HCT116 (cell line): ENCODE measurements around the gene PPP6R3. TPM values are rescaled to one million over a fixed set of nuclear protein-coding genes. Genes with fewer than 3 reads are reported as not detected.

Experiments
- ATAC-seq: fragments of 200-7000 bp; cut with Tn5 transposase; 2 replicates; pipeline ENCODE4 v1.9.1; 2020; ENCODE audit warnings: mild to moderate bottlenecking, moderate library complexity
- BruUV-seq: library from RNA; stranded (reverse); fragments of 400-500 nt; replicated peaks from 2 replicates; lab custom pipeline; 2021; lab: Mats Ljungman, UMichigan
- CTCF ChIA-PET: fragments of 300-600 bp; sonication (Branson Sonifier 250); formaldehyde crosslinking; loops from one replicate; lab custom pipeline; 2021; ENCODE audit warnings: antibody characterized with exemption; lab: Charles Lee
- POLR2A ChIA-PET: fragments of 300-600, 350-600 bp; sonication (Branson Sonifier 250); formaldehyde crosslinking; loops from one replicate; lab custom pipeline; 2021; ENCODE audit warnings: antibody characterized with exemption; lab: Charles Lee
- RAD21 ChIA-PET, 2 experiments: fragments of 300-600 bp; sonication (Branson Sonifier 250); formaldehyde crosslinking; loops; one replicate each; lab custom pipeline; 2023; ENCODE audit warnings: low total read pairs in 2 of 2; ENCODE audit not compliant: uncharacterized antibody in 2 of 2, unreplicated experiment in 2 of 2, low non-redundant PET in 1 of 2; lab: Charles Lee
- DNase-seq: peaks from one replicate; pipeline ENCODE4 v3.0.0-alpha.2; 2010; ENCODE audit warnings: low read depth, low spot score
- H2AFZ ChIP-seq: fragments of 200-600 bp; shearing (Covaris generic), sonication (generic); 2 replicates; pipeline ENCODE4 v1.6.1; 2017; ENCODE audit warnings: low read depth, mixed run types, mixed read lengths, antibody characterized with exemption, low read length; ENCODE audit not compliant: poor library complexity, severe bottlenecking
- H3K27ac ChIP-seq: 2 replicates; pipeline ENCODE4 v1.5.1; 2012; ENCODE audit warnings: low read depth, low read length
- H3K27me3 ChIP-seq: fragments of 200-600 bp; sonication (generic); 2 replicates; pipeline ENCODE4 v1.6.1; 2016; ENCODE audit warnings: mixed run types, low read length, mixed read lengths; ENCODE audit not compliant: insufficient read depth
- H3K36me3 ChIP-seq, 2 experiments: fragments of 200-500 bp in 1 of 2; fragments of 200-600 bp in 1 of 2; sonication (Bioruptor generic) in 1 of 2; sonication (generic) in 1 of 2; 2 replicates each; pipeline versions ENCODE4 v1.5.1 to v1.6.1; 2014 to 2016; ENCODE audit warnings: low read length in 2 of 2, inconsistent platforms in 1 of 2, mixed read lengths in 1 of 2, mixed run types in 1 of 2; ENCODE audit not compliant: insufficient read depth in 2 of 2, control insufficient read depth in 1 of 2
- H3K4me1 ChIP-seq, 2 experiments: fragments of 200-600 bp in 1 of 2; sonication (generic) in 1 of 2; 2 replicates each; pipeline versions ENCODE4 v1.5.1 to v1.6.1; 2012 to 2017; ENCODE audit warnings: low read length in 2 of 2, inconsistent platforms in 1 of 2, mild to moderate bottlenecking in 1 of 2, mixed read lengths in 1 of 2, mixed run types in 1 of 2, moderate library complexity in 1 of 2; ENCODE audit not compliant: insufficient read depth in 2 of 2, control insufficient read depth in 1 of 2
- H3K4me2 ChIP-seq: fragments of 200-600 bp; sonication (generic); 2 replicates; pipeline ENCODE4 v1.6.1; 2017; ENCODE audit warnings: mixed run types, low read length, mixed read lengths
- H3K4me3 ChIP-seq, 2 experiments: fragments of 200-600 bp in 1 of 2; sonication (generic) in 1 of 2; replicated peaks in 1 of 2; 2 replicates each; pipeline ENCODE4 v1.5.1; 2011 to 2016; ENCODE audit warnings: low read length in 2 of 2, control low read depth in 1 of 2, low read depth in 1 of 2, mild to moderate bottlenecking in 1 of 2, mixed read lengths in 1 of 2, mixed run types in 1 of 2
- H3K79me2 ChIP-seq: fragments of 200-600 bp; sonication (generic); 2 replicates; pipeline ENCODE4 v1.6.1; 2017; ENCODE audit warnings: mild to moderate bottlenecking, mixed run types, low read length, moderate library complexity, mixed read lengths; ENCODE audit not compliant: insufficient read depth
- H3K9ac ChIP-seq: fragments of 200-600 bp; sonication (generic); 2 replicates; pipeline ENCODE4 v1.6.1; 2016; ENCODE audit warnings: low read length, mixed read lengths
- H3K9me2 ChIP-seq: fragments of 200-600 bp; sonication (generic), shearing (Covaris generic); 2 replicates; pipeline ENCODE4 v1.6.1; 2017; ENCODE audit warnings: mixed run types, mild to moderate bottlenecking, moderate library complexity; ENCODE audit not compliant: insufficient read depth
- H3K9me3 ChIP-seq, 2 experiments: fragments of 200-500 bp in 1 of 2; fragments of 200-600 bp in 1 of 2; sonication (Bioruptor generic) in 1 of 2; sonication (generic) in 1 of 2; 2 replicates each; pipeline ENCODE4 v1.6.1; 2014 to 2017; ENCODE audit warnings: low read length in 2 of 2, mixed read lengths in 2 of 2, inconsistent platforms in 1 of 2, low read depth in 1 of 2, mild to moderate bottlenecking in 1 of 2, mixed run types in 1 of 2, moderate library complexity in 1 of 2; ENCODE audit not compliant: control insufficient read depth in 1 of 2, insufficient read depth in 1 of 2
- H4K20me1 ChIP-seq: fragments of 200-600 bp; sonication (generic), shearing (Covaris generic); 2 replicates; pipeline ENCODE4 v1.6.1; 2017; ENCODE audit warnings: mixed run types, mild to moderate bottlenecking, moderate library complexity; ENCODE audit not compliant: insufficient read depth
- CBX3 ChIP-seq: IDR thresholded peaks from 2 replicates; pipeline ENCODE4 v1.6.1; 2012; ENCODE audit warnings: low read depth
- EGR1 ChIP-seq: IDR thresholded peaks from 2 replicates; pipeline ENCODE4 v1.6.1; 2012; ENCODE audit warnings: low read depth
- EZH2 ChIP-seq: fragments of 200-600 bp; sonication (generic); IDR thresholded peaks from 2 replicates; pipeline ENCODE4 v1.6.1; 2017; ENCODE audit warnings: antibody characterized with exemption, mixed run types
- EZH2phosphoT487 ChIP-seq: fragments of 200-600 bp; IDR thresholded peaks from 2 replicates; pipeline ENCODE4 v1.6.1; 2018; ENCODE audit warnings: antibody characterized with exemption, borderline replicate concordance
- FOSL1 ChIP-seq: IDR thresholded peaks from 2 replicates; pipeline ENCODE4 v1.6.1; 2012; ENCODE audit warnings: low read depth
- SP1 ChIP-seq: IDR thresholded peaks from 2 replicates; pipeline ENCODE4 v1.6.1; 2012; ENCODE audit warnings: low read depth
- SRF ChIP-seq: IDR thresholded peaks from 2 replicates; pipeline ENCODE4 v1.6.1; 2012; ENCODE audit warnings: low read depth
- TCF7L2 ChIP-seq: IDR thresholded peaks from 2 replicates; pipeline ENCODE4 v1.7.0; 2011; ENCODE audit warnings: borderline replicate concordance, inconsistent platforms; ENCODE audit not compliant: insufficient read depth, insufficient read length; ENCODE audit errors: extremely low read depth
- YY1 ChIP-seq: IDR thresholded peaks from 2 replicates; pipeline ENCODE4 v1.6.1; 2011; ENCODE audit warnings: low read length, low read depth, moderate library complexity, mild to moderate bottlenecking; ENCODE audit not compliant: insufficient replicate concordance; ENCODE audit errors: extremely low read depth
- ZNF274 ChIP-seq: fragments of 200-500 bp; sonication (Bioruptor generic); IDR thresholded peaks from 2 replicates; pipeline ENCODE4 v1.6.1; 2014; ENCODE audit warnings: mild to moderate bottlenecking, low read depth, low read length, inconsistent platforms
- intact Hi-C: fragments of 100-400 bp; cut with micrococcal nuclease; formaldehyde crosslinking; loops from 2 replicates; pipeline ENCODE4 v1.10.0; 2022
- total RNA-seq: library from RNA; stranded (reverse); gene quantifications from one replicate; pipeline ENCODE4 v1.2.1, GENCODE V29; 2021; ENCODE audit not compliant: unreplicated experiment
- TF ChIP-seq, protein P1 (sequence below): IDR thresholded peaks from 2 replicates; pipeline ENCODE4 v1.6.1; 2012; ENCODE audit warnings: low read depth
- TF ChIP-seq, protein P2 (sequence below): IDR thresholded peaks from 2 replicates; pipeline ENCODE4 v1.6.1; 2011; ENCODE audit warnings: mild to moderate bottlenecking, low read length, moderate library complexity; ENCODE audit not compliant: insufficient replicate concordance; ENCODE audit errors: extremely low read depth
- TF ChIP-seq, protein P3 (sequence below): IDR thresholded peaks from 2 replicates; pipeline ENCODE4 v1.6.1; 2012

Gene PPP6R3
- total RNA-seq, 1 experiment from 2014 or later, result 113 TPM

DNA sequence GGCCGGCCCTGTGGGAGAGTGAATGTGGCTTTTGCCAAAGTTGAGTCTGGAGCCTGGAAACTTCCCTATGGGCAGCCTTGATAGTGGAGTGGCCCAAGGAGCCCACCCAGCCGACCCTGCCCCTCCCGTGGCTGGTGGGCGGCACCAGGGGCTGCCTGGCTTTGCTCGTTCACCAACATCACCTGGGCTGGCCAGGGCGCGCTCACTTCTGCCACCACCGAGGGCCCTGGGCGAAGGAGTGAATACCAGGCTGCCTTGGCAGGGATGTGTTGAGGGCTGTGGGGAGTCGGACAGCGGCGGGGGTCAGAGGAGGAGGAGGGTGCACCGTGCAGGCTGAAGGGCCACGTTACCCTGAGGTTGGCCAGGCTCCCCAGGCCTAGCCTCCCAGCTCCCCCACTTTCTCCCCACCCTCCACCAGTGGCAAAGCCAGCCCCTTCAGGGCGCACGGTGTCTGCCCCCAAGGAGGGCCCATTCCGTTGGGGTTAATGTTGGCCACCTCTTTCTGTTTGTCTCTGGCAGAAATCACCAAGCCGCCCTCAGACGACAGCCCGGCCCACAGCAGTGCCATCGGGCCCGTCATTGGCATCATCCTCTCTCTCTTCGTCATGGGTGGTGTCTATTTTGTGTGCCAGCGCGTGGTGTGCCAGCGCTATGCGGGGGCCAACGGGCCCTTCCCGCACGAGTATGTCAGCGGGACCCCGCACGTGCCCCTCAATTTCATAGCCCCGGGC, 22.5 kb upstream of the PPP6R3 start:
- ATAC-seq (no peak), DNase-seq (no peak)
- H4K20me1 ChIP-seq, result no peaks in the 10 kb centered on the region
- no peak overlapping the region for H3K4me2 ChIP-seq
- no peaks in the 10 kb centered on the region for H3K27me3 ChIP-seq
- H3K36me3 ChIP-seq, result peaks cover 3% of the 10 kb centered on the region in 2 experiments; a peak in 2 of 4 replicates
- BruUV-seq, result no TSS peak
- no peak overlapping the region for H3K4me3 ChIP-seq
- H3K79me2 ChIP-seq, result no peaks in the 10 kb centered on the region
- ChIA-PET POLR2A (no interaction called here), CTCF (interaction anchor here (0.6 kb wide), 1 partner anchor 180 kb away, joined by 3 read pairs; no protein-coding TSS in a partner anchor), RAD21 (no interaction called here)
- no peak overlapping the region for H3K27ac ChIP-seq
- peaks cover 0 to 15% of the 10 kb centered on the region in 2 experiments; a peak in 2 of 4 replicates for H3K4me1 ChIP-seq
- intact Hi-C loops, result no loop called here
- no peaks in the 10 kb centered on the region for H3K9me2 ChIP-seq
- H3K9ac ChIP-seq, result no peak overlapping the region
- no peak overlapping the region for H2AFZ ChIP-seq
- H3K9me3 ChIP-seq, result no peaks in the 10 kb centered on the region
- TF ChIP-seq EZH2phosphoT487 (no peak), FOSL1 (no peak), EGR1 (no peak), CBX3 (no peak), SP1 (no peak), YY1 (no peak), SRF (no peak), ZNF274 (no peak), TCF7L2 (no peak), EZH2 (no peak)
- TF ChIP-seq, protein P1, sequence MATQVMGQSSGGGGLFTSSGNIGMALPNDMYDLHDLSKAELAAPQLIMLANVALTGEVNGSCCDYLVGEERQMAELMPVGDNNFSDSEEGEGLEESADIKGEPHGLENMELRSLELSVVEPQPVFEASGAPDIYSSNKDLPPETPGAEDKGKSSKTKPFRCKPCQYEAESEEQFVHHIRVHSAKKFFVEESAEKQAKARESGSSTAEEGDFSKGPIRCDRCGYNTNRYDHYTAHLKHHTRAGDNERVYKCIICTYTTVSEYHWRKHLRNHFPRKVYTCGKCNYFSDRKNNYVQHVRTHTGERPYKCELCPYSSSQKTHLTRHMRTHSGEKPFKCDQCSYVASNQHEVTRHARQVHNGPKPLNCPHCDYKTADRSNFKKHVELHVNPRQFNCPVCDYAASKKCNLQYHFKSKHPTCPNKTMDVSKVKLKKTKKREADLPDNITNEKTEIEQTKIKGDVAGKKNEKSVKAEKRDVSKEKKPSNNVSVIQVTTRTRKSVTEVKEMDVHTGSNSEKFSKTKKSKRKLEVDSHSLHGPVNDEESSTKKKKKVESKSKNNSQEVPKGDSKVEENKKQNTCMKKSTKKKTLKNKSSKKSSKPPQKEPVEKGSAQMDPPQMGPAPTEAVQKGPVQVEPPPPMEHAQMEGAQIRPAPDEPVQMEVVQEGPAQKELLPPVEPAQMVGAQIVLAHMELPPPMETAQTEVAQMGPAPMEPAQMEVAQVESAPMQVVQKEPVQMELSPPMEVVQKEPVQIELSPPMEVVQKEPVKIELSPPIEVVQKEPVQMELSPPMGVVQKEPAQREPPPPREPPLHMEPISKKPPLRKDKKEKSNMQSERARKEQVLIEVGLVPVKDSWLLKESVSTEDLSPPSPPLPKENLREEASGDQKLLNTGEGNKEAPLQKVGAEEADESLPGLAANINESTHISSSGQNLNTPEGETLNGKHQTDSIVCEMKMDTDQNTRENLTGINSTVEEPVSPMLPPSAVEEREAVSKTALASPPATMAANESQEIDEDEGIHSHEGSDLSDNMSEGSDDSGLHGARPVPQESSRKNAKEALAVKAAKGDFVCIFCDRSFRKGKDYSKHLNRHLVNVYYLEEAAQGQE, result no peak
- TF ChIP-seq, protein P2, sequence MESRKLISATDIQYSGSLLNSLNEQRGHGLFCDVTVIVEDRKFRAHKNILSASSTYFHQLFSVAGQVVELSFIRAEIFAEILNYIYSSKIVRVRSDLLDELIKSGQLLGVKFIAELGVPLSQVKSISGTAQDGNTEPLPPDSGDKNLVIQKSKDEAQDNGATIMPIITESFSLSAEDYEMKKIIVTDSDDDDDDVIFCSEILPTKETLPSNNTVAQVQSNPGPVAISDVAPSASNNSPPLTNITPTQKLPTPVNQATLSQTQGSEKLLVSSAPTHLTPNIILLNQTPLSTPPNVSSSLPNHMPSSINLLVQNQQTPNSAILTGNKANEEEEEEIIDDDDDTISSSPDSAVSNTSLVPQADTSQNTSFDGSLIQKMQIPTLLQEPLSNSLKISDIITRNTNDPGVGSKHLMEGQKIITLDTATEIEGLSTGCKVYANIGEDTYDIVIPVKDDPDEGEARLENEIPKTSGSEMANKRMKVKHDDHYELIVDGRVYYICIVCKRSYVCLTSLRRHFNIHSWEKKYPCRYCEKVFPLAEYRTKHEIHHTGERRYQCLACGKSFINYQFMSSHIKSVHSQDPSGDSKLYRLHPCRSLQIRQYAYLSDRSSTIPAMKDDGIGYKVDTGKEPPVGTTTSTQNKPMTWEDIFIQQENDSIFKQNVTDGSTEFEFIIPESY, result no peak
- TF ChIP-seq, protein P3, sequence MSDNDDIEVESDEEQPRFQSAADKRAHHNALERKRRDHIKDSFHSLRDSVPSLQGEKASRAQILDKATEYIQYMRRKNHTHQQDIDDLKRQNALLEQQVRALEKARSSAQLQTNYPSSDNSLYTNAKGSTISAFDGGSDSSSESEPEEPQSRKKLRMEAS, result no peak
- TF ChIP-seq, all 23 proteins: peak for 0
